GM12891 (cell line): ENCODE data around the gene GCK. TPM values are rescaled to one million over a fixed set of nuclear protein-coding genes. Genes with fewer than 3 reads are reported as not detected.
A peak's percentile ranks its signal among the peaks of the same experiment; 100 is the strongest.

Source experiments
- DNase-seq: peaks from one replicate; pipeline ENCODE4 v3.0.0; 2011; ENCODE audit warnings: low spot score; ENCODE audit not compliant: insufficient read length
- FAIRE-seq: peaks from 2 replicates; lab custom pipeline; 2011; peaks lifted over from hg19 to GRCh38; lab: Jason Lieb, UNC
- PAX5 ChIP-seq: IDR thresholded peaks from 2 replicates; pipeline ENCODE4 v1.6.1; 2011; ENCODE audit warnings: low read length, moderate library complexity, mild to moderate bottlenecking; ENCODE audit not compliant: insufficient read depth, severe bottlenecking
- POLR2A ChIP-seq: IDR thresholded peaks from 2 replicates; pipeline ENCODE4 v1.6.1; 2011; ENCODE audit warnings: low read depth, low read length, control low read depth
- POLR2AphosphoS5 ChIP-seq: IDR thresholded peaks from 2 replicates; pipeline ENCODE4 v1.6.1; 2011; ENCODE audit warnings: low read depth, low read length, control low read depth
- POU2F2 ChIP-seq: IDR thresholded peaks from 2 replicates; pipeline ENCODE4 v1.6.1; 2011; ENCODE audit warnings: low read depth, mild to moderate bottlenecking, control low read depth, low read length, moderate library complexity
- SPI1 ChIP-seq: IDR thresholded peaks from 2 replicates; pipeline ENCODE4 v1.6.1; 2011; ENCODE audit warnings: low read depth, low read length, control low read depth
- TAF1 ChIP-seq: IDR thresholded peaks from 2 replicates; pipeline ENCODE4 v1.6.1; 2011; ENCODE audit warnings: low read depth, low read length, control low read depth
- polyA plus RNA-seq: library from polyadenylated mRNA; unstranded; fragments of >200 nt; gene quantifications from one replicate; pipeline ENCODE4 v1.2.1, GENCODE V29; 2012; ENCODE audit warnings: low read depth, missing spikeins, inconsistent platforms; ENCODE audit not compliant: missing spikeins

Gene GCK
- polyA plus RNA-seq, result not detected

DNA sequence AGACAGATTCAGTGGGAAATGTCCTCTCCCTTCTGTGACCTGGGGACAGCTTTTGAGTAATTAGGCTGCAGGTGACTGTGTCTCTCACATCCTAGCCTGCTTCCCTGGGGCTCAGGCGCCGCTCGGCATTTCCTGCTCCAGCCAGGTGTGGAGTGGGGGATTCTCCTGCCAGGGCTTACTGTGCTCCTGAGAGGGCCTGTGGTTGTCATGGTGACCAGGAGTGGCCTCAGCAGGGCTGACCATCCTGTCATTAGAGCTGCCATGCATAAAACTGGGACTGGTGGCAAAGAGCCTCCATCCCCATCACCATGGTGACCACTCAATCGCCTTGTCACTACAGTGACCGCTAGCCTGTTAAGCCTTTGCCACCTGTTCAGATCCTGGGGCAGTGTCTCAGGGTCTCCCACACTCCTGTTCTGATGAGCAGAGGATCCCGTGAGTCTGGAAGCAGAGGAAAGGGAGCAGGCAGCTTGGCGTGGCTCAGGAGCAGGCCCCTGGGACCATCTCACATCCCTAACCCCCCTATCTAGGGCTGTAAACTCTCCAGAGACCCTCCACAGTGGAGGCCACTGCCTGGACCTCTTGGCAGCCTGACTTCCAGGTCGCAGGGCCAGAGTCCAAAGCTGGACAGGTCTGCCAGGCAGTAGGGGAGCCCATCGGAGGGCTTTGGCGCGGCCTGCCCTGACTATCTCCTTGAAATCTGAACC lies at the start of gene GCK:
TSS of gene GCK (minus strand) at position 154 of the 707 bp plus-strand sequence. CDS start 486 bp downstream, outside the sequence.
- DNase-seq (no peak), FAIRE-seq (peak; percentile 16)
- no peak for TF ChIP-seq POU2F2
- no peak for TF ChIP-seq PAX5
- TF ChIP-seq POLR2AphosphoS5, result no peak
- TF ChIP-seq SPI1, result no peak
- TF ChIP-seq TAF1, result no peak
- no peak for TF ChIP-seq POLR2A

DNA sequence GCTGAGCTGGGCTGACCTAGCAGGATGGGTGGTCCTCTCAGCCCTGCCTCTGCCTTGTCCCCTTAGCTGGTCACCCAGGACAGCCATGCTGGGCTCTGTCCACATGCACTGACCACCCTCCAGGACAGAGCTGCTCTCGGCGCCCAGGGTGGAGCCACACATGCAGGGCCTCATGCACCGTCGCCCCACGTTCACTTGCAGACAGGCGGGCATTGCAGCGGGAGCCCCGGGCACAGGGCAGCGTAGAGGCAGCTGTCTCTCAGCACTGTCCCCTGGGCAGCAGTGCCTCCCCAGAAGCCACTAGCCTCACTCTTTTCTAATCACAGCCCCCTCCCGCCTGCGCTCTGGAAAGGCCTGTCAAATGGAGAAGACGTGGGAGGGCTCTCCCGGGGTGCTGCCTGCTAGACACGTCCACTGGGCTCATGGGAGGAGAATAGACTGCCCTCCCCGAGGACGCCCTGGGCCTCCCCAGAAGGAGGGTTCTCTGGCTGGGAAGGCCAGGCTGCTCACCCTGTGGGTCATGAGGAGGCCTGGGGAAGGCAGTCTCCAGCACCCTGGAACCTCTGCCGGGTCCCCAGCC lies 49.0 kb upstream of the GCK start:
- DNase-seq (no peak), FAIRE-seq (no peak)
- no peak for TF ChIP-seq POU2F2
- no peak for TF ChIP-seq SPI1
- no peak for TF ChIP-seq PAX5
- no peak for TF ChIP-seq POLR2AphosphoS5
- TF ChIP-seq POLR2A, result no peak
- no peak for TF ChIP-seq TAF1

DNA sequence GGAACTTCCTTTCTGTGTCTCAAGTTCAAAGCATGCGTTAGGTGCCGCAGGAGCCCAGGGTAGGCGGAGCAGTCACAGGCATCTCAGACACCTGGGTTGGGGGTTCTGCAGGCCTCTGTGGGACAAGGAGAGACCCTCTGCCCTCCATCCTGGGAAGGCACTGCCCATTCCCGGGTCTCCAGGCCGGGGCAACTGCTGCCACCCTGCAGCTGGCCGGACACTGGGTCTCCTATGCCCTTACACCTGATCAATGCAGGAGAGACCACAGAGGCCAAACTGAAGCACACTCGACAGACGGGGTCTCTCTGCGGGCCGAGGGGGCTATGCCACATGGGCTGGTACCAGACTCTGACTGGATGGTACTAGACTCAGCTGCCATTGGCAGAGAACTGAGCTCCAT lies 48.5 kb upstream of the GCK start:
- TF ChIP-seq POLR2AphosphoS5 (no peak), SPI1 (no peak), POU2F2 (no peak), POLR2A (no peak), PAX5 (no peak), TAF1 (no peak)
- FAIRE-seq (no peak), DNase-seq (no peak)

DNA sequence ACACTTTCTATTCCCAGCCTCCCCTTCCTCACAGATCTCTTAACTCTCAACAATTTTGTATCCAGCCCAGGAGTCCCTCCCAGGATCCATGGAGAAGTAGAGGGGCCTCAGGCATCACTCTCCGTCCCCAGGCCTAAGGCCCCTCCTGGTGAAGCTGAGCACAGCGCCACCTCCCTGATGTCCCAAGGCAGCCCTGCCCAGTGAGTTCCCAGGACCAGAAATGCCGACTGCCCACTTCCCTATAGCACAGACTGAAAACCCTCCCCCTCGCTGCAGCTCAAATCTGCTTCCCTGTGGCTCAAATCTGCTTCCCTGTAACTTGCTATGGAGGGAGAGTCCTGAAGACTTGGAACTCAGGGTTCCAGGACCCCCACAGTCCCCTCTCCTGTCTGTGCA lies 47.1 kb upstream of the GCK start:
- TF ChIP-seq TAF1 (no peak), POU2F2 (no peak), SPI1 (0 out of 2 replicates have a peak, but pooled peaks have one; percentile 4), POLR2AphosphoS5 (no peak)
- DNase-seq, result no peak
- FAIRE-seq, result no peak

DNA sequence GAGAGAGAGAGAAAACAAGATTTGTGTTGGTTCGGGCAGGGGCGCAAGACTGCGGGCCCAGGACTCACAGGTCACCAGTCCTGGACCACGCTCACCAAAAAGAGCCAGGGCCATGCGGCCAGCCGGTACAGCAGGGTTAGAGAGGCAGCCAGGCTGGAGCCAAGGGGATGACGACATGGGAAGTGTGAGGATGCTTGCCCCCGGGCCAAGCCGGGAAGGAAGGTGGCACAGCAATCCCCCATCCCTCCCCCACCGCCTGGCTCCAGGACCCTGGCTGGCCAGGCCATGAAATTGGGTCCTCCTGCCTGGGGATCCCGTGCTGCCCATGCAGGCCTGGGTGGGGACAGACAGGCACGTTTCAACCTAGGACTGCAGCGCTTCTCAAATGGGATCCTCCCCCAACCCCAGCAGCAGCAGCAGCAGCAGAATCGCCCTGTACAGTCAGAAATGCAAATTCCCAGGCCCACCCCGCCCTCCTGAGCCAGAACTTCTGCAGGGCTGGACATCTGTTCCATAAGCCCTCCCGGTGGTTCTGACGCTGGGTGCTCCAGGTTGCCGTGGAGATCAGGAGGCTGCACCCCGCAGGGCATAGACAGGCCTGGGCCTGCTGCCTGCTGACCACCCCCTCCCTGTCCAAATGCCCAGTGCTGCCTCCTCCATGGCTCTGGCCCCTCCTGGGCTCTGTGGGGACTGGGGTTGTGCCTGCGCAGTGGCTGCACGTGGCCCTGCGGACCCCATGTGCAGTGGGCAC lies 46.5 kb upstream of the GCK start:
- no peak for TF ChIP-seq SPI1
- TF ChIP-seq TAF1, result no peak
- no peak for TF ChIP-seq POU2F2
- DNase-seq (no peak), FAIRE-seq (no peak)

DNA sequence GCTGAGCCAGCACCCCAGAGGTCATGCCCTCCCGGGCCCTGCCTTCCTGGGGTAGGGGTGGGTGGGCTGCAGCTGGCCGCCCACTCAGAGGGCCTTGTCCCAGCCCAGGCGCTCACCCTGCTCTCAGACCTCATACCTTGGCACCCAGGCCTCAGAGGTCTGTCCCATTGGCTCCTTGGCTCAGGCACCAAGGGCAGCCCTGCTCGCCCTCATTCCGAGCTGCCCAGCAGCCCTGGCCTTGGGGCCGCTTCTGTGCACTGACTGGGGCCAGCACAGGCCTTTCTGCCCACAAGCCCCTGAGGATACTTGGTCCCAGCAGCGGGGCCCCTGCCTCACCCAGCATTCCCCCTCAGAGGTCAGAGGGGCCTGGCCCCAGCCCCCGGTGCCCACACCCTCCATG lies 45.8 kb upstream of the GCK start:
- no peak for DNase-seq
- no peak for TF ChIP-seq SPI1
- no peak for TF ChIP-seq TAF1
- TF ChIP-seq POU2F2, result no peak
- TF ChIP-seq POLR2A, result no peak
- TF ChIP-seq POLR2AphosphoS5, result no peak
- no peak for TF ChIP-seq PAX5
- no peak for FAIRE-seq

DNA sequence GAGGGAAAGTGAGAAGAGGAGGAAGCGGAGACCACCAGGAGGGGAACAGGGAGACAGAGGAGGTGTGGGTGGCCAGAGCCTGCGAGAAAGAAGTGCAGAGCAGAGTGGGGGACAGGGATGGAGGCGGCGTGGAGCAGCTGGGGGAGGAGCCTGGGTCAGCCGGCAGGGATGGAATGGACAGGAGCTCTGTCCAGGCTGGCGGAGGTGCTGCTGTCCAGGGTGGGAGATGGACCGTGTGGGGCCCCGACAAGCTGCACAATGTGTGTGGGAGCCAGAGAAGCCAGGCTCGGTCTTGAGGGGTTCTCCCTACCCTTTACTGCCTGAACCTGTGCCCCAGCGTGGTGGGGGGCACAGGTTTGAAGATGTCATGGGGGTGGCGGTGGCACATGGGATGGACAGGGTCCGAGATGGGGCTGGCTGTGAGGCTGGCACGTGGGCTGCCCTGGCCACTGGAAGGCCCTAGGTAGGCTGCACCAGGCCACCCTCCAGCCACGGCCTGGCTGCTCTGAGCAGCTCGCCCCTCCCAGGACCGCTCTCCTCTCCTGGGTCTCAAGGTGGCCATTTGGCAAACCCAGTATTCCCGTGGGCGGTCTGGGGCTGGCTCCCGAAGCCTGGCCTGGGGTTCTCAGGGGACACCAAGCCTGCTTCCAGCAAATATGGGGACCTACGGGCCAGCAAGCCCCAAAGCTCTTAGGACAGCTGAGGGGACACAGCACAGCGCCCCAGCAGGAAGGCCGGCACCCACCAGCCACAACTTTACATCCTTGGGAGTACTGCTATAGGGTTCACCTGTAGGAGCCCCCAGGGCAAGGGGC lies 43.9 kb upstream of the GCK start:
- DNase-seq (no peak), FAIRE-seq (no peak)
- TF ChIP-seq PAX5 (no peak), POU2F2 (no peak), POLR2A (no peak), POLR2AphosphoS5 (no peak), TAF1 (no peak), SPI1 (no peak)

DNA sequence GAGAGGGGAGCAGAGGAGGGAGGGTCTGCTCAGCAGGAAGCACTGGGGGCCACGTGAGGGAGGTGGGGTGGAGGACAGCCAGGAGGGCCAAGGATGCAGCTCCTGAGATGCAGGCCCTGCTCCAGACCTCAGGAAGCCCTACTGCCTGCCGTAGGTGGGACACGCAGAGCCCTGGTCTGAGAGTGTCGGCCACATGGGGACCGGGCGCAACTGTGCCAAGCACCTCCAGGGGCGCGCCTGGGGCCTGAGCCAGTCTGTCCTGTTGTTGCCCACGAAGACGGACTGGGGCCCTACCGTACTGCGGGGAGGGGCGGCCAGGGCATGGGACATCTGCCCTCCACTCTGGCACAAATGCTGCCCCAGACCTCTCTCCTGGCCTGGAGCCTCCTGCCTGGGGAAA lies 43.2 kb upstream of the GCK start:
- FAIRE-seq, result no peak
- DNase-seq, result no peak
- TF ChIP-seq SPI1, result no peak
- no peak for TF ChIP-seq POU2F2
- no peak for TF ChIP-seq TAF1
- no peak for TF ChIP-seq POLR2A
- TF ChIP-seq POLR2AphosphoS5, result no peak
- TF ChIP-seq PAX5, result no peak
